LNCAP (cell line): ENCODE results near the gene ARHGAP19.

Experiments used
- TF ChIP-seq, protein P1 (sequence below): fragments of 450-650 bp; IDR thresholded peaks from 2 replicates; pipeline ENCODE4 v1.5.1; 2017; ENCODE audit warnings: mild to moderate bottlenecking

The ARHGAP19 gene

DNA sequence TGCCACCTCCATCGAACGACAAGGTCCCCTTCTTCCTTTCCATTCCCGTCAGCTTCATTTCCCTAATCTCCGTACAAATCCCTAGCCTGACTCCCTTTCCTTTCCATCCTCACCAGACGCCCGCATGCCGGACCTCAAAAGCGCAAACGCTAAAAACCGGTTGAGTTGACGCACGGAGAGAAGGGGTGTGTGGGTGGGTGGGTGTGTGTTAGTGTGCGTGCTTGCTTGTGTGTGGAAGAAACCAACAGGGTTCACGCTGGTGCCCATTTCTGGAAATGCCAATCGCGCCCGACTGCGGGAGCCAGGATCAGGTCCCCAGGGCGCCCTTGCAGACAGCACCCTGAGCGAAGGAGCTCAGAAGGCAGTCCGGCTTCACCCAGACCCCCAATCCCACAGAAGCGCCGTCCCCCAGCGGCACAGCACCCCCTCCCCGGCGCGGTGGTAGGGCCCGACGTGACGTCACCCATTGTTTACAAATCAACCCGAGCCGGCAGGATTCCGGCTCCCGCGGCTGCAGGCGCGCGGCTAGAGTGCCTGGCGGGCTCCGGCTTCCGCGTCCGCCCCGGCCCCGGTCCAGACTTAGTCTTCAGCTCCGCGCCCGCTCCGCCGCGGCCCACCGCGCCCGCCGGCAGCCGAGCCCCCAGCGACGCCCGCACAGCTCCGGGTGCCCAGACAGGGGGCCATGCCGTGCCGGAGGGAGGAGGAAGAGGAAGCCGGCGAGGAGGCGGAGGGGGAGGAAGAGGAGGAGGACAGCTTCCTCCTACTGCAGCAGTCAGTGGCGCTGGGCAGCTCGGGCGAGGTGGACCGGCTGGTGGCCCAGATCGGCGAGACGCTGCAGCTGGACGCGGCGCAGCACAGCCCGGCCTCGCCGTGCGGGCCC is 26.6 kb upstream of the ARHGAP19 start, which contains the start of gene FRAT1:
TSS of gene FRAT1 (plus strand) at position 500 of the 880 bp plus-strand sequence. CDS start at position 683, 183 bp downstream.
- TF ChIP-seq, protein P1, sequence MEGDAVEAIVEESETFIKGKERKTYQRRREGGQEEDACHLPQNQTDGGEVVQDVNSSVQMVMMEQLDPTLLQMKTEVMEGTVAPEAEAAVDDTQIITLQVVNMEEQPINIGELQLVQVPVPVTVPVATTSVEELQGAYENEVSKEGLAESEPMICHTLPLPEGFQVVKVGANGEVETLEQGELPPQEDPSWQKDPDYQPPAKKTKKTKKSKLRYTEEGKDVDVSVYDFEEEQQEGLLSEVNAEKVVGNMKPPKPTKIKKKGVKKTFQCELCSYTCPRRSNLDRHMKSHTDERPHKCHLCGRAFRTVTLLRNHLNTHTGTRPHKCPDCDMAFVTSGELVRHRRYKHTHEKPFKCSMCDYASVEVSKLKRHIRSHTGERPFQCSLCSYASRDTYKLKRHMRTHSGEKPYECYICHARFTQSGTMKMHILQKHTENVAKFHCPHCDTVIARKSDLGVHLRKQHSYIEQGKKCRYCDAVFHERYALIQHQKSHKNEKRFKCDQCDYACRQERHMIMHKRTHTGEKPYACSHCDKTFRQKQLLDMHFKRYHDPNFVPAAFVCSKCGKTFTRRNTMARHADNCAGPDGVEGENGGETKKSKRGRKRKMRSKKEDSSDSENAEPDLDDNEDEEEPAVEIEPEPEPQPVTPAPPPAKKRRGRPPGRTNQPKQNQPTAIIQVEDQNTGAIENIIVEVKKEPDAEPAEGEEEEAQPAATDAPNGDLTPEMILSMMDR = no peak

DNA sequence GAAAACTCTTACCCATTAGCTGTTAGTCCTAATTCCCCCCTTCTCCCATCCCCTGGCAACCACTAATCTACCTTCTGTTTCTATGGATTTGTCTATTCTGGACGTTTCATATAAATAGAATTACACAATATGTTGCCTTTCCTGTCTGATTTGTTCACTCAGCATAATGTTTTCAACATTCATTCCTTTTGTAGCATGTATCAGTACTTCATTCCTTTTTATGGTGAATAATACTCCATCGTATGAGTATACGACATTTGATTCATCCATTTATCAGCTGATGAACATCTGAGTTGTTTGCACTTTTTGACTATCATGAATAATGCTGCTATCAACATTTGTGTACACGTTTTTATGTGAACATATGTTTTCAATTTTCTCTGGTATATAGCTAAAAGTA is 22.2 kb upstream of the ARHGAP19 start:
- TF ChIP-seq, protein P1 = no peak

DNA sequence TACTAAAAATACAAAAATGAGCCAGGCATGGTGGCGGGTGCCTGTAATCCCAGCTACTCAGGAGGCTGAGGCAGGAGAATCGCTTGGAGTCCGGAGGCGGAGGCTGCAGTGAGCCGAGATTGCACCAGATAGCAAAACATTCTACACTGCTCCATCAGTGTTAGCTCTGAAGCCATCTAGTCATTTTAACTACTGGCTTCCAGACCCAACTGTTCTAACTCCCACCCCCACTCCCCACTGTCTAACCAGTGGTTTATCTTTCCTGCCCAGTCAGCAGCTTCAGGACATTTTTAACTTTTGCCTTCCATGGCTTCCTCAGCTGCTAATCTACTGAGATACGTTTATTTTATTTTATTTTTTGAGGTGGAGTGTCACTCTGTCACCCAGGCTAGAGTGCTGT is 20.5 kb upstream of the ARHGAP19 start:
- TF ChIP-seq, protein P1 = no peak

DNA sequence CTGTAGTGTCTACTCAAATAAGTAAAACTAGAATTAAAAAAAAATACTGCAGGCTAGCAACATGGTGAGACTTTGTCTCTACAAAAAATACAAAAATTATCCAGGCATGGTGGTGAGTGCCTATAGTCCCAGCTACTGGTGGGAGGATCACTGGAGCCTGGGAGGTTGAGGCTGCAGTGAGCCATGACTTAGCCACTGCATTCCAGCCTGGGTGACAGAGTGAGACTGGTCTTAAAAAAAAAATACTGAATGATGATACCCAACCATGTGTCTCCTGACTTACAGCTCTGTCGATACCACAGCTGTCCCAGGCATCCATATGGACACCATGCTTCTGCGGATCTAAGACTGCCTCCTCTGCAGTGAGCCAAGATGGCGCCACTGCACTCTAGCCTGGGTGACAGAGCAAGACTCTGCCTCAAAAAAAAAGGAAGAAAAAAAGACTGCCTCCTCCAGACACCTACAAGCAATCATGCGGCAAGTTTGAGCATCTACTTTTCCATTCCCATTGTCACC is 18.7 kb upstream of the ARHGAP19 start:
- TF ChIP-seq, protein P1 = no peak

DNA sequence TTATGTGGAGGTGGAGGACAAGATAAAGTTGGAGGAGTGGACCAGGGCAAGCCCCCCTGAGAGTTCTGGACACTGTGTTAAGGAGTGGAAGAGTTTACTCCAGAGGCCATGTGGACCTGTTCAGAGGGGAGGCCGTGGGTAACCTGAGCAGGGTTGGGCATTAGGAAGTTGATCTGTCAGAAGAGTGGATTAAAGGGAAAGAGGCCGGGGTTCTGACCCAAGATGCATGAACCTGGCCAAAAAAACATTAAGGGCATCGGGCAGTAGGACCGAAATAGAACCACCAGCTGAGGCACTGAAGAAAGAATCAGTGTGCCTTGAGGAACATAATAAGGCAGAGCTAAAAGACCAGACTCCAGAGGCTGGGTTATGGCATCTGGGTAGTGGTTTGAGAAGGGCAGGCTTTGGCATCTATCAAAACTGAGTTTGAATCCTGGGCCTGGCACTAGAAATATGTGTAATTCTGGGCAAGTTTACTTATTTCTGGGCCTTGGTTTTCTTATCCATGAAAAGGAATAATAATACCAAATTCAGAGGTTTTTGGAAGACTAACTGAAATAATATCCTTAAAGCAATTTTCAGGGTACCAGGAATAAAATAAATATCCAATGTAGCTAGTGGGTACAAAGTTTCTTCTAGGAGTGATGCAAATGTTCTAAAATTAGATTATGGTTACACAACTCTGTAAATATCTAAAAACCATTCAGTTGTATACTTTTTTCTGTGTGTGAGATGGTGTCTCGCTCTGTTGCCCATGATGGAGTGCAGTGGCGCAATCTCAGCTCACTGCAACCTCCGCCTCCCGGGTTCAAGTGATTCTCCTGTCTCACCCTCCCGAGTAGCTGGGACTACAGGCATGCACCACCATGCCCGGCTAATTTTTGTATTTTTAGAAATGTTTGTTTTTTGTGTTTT is 15.7 kb upstream of the ARHGAP19 start:
- TF ChIP-seq, protein P1 = no peak

DNA sequence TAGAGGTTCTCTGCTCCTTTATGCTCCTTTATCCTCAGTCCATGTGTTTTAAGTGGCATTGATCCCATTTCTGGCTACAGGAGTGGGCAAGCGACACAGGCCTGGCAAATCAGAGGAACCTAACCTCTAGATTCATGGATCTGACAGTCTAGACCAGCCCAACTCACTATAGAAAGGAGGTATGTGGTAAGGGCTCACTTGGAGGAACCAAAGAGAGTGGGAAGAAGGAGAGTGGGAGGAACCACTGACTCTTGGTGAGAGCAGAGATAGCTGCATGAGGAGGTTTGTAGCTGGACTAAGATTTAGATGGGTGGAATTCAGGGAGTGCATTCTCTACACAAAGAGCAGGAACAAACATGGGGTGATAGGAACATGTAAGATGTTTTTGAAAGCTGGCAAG is 15.0 kb upstream of the ARHGAP19 start:
- TF ChIP-seq, protein P1 = no peak

DNA sequence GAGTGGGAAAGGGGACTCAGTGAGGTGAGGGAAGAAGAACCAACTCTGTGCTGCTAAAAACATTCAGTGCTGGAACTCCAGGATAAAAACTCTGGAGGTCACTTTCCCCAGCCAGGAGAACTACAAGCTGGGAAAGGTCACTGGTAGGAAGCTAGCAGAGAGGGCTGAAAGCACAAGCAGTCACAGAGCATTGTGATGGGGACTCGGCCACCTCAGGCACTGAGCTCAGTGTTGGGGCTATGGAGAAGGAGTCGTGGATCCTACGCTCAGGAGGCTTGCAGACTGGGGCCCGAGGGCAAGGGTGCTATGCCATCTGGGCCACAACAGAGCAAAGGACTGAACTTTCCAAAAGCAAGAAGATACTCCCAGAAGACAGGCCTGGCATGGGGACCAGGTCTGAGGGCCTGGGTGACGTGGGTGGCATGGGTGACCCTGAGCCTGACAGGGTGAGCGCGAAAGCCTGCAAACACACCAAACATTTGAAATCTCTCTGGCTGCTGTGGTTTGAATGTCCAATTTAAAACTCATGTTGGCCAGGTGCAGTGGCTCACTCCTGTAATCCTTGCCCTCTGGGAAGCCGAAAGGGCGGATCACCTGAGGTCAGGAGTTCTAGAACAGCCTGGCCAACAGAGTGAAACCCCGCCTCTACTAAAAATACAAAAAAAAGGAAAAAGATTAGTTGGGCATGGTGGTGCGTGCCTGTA is 9.8 kb upstream of the ARHGAP19 start:
- TF ChIP-seq, protein P1 = no peak
